Chondrocyte (in vitro differentiated cells): ENCODE results near the gene ACAT2. TPM values are rescaled to one million over a fixed set of nuclear protein-coding genes. Genes with fewer than 3 reads are reported as not detected.
"Not testable (repeated sequence)": the region's sequence is repeated elsewhere in the genome, so short reads cannot be mapped to it uniquely, and the experiment has no call there.

Source experiments
- DNase-seq: peaks from one replicate; pipeline ENCODE4 v3.0.0; 2021; ENCODE audit warnings: mixed read lengths, low spot score
- H3K27ac Mint-ChIP-seq: one replicate; pipeline ENCODE4 v1.8.0; 2021; ENCODE audit warnings: mild to moderate bottlenecking, moderate library complexity, mixed read lengths; ENCODE audit not compliant: unreplicated experiment
- H3K27me3 Mint-ChIP-seq: 2 replicates; pipeline ENCODE4 v1.8.0; 2021; ENCODE audit warnings: low read depth, mixed read lengths
- H3K36me3 Mint-ChIP-seq: 2 replicates; pipeline ENCODE4 v1.8.0; 2021; ENCODE audit warnings: low read depth, mixed read lengths
- H3K4me1 Mint-ChIP-seq: 2 replicates; pipeline ENCODE4 v1.8.0; 2021; ENCODE audit warnings: low read depth, mild to moderate bottlenecking, mixed read lengths
- H3K4me3 Mint-ChIP-seq: one replicate; pipeline ENCODE4 v1.8.0; 2021; ENCODE audit warnings: mild to moderate bottlenecking, moderate library complexity, mixed read lengths; ENCODE audit not compliant: unreplicated experiment
- H3K9me3 Mint-ChIP-seq: 2 replicates; pipeline ENCODE4 v1.8.0; 2021; ENCODE audit warnings: low read depth, mixed read lengths
- total RNA-seq: library from RNA; stranded (reverse); gene quantifications from 3 replicates; pipeline ENCODE4 v1.2.1, GENCODE V29; 2021
- TF ChIP-seq, protein P1 (sequence below): fragments of 200-600 bp; sonication (generic); IDR thresholded peaks from 2 replicates; pipeline ENCODE4 v1.5.0; 2021; ENCODE audit warnings: antibody characterized with exemption, mild to moderate bottlenecking, moderate library complexity

ACAT2 gene
- total RNA-seq, 1 donor from 2014 or later: 36.0 TPM

DNA sequence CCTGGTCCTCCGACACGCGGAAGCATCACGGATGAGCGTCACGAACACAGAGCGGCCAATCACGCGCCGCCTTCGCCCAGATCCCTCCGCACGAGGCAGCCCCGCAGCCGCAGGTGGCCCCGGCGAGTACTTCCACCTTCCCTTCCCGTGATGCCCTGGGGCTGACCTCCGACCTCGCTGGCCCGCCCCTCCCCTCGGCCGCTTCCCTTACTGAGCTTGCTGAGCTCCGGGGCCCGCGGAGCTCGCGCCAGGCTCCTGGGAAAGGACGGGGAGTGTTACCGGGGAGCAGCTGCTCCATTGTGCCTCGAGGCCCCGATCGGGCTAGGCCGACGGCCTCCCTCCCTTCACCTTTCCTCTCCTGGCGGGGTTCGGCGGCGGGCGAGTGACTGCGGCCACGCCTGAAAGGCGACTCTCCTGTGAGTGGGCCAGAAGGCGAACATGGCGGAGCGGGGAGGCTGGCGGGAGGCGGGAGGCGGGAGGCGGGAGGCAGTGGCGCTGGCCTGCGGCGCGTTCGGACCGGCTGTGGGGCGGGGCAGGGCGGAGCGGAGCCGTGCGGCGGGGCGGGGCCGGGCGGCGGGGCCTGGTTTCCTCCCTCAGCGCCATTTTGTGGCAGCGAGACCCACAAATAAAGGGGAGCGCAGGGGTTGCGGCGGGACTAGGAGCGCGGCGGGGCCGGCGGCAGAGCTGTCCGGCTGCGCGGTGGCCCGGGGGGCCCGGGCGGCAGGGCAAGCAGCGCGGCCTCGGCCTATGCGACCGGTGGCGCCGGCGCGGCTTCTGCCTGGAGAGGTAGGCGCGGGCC lies 34.7 kb upstream of the ACAT2 start, which contains the start of gene WTAP:
TSS of gene WTAP (plus strand) at position 589 of the 799 bp plus-strand sequence. CDS start 8,760 bp downstream, outside the sequence.
- H3K4me3 Mint-ChIP-seq: peak within 1 kb of the TSS; percentile 85
- TF ChIP-seq, protein P1, sequence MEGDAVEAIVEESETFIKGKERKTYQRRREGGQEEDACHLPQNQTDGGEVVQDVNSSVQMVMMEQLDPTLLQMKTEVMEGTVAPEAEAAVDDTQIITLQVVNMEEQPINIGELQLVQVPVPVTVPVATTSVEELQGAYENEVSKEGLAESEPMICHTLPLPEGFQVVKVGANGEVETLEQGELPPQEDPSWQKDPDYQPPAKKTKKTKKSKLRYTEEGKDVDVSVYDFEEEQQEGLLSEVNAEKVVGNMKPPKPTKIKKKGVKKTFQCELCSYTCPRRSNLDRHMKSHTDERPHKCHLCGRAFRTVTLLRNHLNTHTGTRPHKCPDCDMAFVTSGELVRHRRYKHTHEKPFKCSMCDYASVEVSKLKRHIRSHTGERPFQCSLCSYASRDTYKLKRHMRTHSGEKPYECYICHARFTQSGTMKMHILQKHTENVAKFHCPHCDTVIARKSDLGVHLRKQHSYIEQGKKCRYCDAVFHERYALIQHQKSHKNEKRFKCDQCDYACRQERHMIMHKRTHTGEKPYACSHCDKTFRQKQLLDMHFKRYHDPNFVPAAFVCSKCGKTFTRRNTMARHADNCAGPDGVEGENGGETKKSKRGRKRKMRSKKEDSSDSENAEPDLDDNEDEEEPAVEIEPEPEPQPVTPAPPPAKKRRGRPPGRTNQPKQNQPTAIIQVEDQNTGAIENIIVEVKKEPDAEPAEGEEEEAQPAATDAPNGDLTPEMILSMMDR: no peak
- H3K27me3 Mint-ChIP-seq: no peaks in the 10 kb centered on the region
- peak within 1 kb of the TSS; percentile 94 for H3K27ac Mint-ChIP-seq
- H3K36me3 Mint-ChIP-seq: no peaks in the 10 kb centered on the region
- H3K9me3 Mint-ChIP-seq: no peaks in the 10 kb centered on the region
- DNase-seq: peak; percentile 97
- peaks cover 39% of the 10 kb centered on the region for H3K4me1 Mint-ChIP-seq

DNA sequence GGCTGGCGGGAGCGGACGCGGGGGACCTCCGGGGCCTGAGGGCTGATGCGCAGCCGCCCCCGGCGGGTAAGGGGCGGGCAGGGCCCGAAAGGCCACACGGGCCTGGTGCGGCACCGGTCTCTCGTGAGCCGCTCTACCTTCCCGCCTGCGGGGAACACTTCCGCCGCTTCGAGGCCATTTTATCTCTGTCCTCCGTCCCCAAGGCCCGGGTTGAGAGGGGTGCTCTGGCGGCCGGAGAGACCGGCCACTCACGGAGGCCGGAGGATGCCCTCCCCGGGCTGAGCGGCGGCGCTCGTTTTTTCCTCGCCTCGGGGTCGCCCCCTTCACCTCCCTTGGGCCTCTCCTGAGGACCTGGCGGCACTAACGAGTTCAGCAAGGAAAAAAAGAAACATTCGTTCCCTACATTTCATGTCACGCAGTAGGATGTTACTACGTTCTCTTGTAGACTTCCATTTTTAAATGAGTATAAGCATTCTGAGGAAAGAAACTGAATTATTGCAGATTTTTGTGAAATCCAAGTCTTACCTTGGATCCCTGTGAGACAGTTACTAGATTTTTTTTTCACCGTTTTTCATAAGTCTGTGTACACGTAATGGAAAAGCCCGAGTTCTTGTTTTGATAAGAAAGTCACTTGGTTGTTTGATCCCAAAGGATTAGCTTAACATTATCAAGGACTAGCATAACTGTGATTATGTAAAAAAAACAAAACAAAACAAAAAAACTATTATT lies 34.0 kb upstream of the ACAT2 start:
- DNase-seq: no peak
- peaks cover 39% of the 10 kb centered on the region for H3K4me1 Mint-ChIP-seq
- H3K4me3 Mint-ChIP-seq: peak overlapping the region; percentile 84
- H3K9me3 Mint-ChIP-seq: no peaks in the 10 kb centered on the region
- no peaks in the 10 kb centered on the region for H3K36me3 Mint-ChIP-seq
- H3K27ac Mint-ChIP-seq: peak overlapping the region; percentile 94
- H3K27me3 Mint-ChIP-seq: no peaks in the 10 kb centered on the region
- TF ChIP-seq, protein P1: peak; percentile 27

DNA sequence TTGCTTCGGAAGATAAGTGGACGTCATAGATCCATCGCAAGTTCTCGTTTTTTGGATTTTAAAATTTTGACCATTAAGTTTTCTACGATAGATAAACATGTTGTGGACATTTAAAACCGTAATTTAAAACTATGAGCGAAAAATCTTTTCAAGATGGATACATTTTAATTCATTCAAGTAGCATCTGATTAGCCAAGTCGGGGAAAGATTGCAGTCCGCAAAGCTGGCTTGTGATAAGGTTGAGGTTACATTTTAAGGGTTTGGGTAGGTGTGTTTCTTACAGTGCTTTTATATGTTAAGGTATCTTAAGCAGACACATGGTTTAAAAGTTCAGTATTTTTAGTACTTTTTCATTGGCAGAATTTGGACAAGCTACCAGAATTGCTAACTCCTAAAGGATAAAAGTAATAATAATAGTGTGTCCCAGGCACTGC lies 33.3 kb upstream of the ACAT2 start:
- H3K27ac Mint-ChIP-seq: peak overlapping the region; percentile 94
- H3K4me3 Mint-ChIP-seq: peak overlapping the region; percentile 84
- peaks cover 39% of the 10 kb centered on the region for H3K4me1 Mint-ChIP-seq
- no peaks in the 10 kb centered on the region for H3K36me3 Mint-ChIP-seq
- no peak for DNase-seq
- no peaks in the 10 kb centered on the region for H3K27me3 Mint-ChIP-seq
- H3K9me3 Mint-ChIP-seq: no peaks in the 10 kb centered on the region
- TF ChIP-seq, protein P1: no peak

DNA sequence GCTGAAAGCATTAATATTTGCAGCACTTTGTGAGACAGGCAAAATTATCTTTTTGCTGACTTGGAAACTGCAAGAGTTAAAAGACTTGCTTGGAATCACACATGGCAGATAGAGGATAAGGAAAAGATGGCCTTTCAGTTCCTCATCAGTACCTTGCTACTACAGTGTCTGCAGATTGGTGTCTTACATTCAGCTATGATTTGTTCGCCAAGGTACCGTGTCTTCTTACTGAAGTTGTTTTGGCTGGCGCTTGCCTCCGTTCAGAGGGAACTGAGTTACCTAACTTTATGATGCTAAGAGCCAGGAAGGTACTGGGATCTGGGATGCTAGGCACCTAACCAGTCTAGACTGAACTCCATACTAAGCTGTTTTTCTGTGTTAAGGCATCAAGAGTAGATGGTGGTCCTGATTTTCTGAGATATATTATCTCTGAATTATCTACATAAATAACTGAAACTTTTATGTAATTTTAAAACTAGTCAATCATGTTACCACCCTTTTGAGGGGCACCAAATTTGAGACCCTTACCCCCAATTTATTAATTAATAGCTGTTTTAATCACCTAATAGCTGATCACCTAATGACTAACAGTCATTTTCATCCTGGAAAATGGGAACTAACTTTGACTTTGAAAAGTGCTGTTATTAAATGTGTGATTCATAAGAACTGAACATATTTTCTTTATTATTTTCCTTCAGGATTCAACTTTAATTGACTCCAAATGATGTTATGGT lies 32.1 kb upstream of the ACAT2 start:
- peaks cover 39% of the 10 kb centered on the region for H3K4me1 Mint-ChIP-seq
- H3K36me3 Mint-ChIP-seq: no peaks in the 10 kb centered on the region
- peak overlapping the region; percentile 84 for H3K4me3 Mint-ChIP-seq
- no peak for DNase-seq
- TF ChIP-seq, protein P1: no peak
- no peaks in the 10 kb centered on the region for H3K27me3 Mint-ChIP-seq
- H3K27ac Mint-ChIP-seq: peak overlapping the region; percentile 86
- H3K9me3 Mint-ChIP-seq: no peaks in the 10 kb centered on the region

DNA sequence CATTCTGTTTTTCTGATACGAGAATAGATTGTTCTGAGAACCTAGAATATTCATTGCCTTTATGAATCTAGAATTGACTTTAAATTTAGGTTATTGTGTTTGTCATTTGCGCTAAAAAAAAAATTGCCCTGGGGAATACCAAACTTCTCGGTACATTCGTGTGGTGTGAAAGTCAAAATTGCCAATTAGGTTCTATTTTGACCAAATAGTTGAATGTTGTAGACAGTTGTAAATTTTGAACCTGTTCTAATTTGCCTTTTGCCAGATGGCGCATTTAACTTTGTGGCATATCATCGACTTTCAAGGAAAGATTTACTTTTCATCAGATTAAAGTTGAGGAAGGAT lies 31.5 kb upstream of the ACAT2 start:
- no peak overlapping the region for H3K4me3 Mint-ChIP-seq
- H3K4me1 Mint-ChIP-seq: peaks cover 39% of the 10 kb centered on the region

DNA sequence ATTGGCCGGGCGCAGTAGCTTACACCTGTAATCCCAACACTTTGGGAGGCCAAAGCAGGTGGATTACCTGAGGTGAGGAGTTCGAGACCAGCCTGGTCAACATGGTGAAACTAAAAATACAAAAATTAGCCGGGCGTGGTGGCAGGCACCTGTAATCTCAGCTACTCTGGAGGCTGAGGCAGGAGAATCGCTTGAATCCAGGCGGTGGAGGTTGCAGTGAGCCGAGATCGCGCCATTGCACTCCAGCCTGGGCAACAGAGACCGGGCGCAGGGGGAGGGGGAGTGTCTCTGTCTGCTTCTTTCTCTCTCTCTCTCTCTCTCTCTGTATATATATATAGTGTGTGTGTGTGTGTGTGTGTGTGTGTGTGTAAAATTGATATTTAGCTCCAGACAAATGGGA lies 29.3 kb upstream of the ACAT2 start:
- not testable (repeated sequence) for H3K27ac Mint-ChIP-seq, H3K36me3 Mint-ChIP-seq, H3K27me3 Mint-ChIP-seq, DNase-seq, H3K4me3 Mint-ChIP-seq, H3K9me3 Mint-ChIP-seq
- peaks cover 31% of the 10 kb centered on the region for H3K4me1 Mint-ChIP-seq

More for the DNA sequence above, 31.5 kb upstream of the ACAT2 start:
- H3K27me3 Mint-ChIP-seq: no peaks in the 10 kb centered on the region
- H3K36me3 Mint-ChIP-seq: no peaks in the 10 kb centered on the region
- no peak for DNase-seq
- H3K9me3 Mint-ChIP-seq: no peaks in the 10 kb centered on the region
- H3K27ac Mint-ChIP-seq: peak overlapping the region; percentile 41
- TF ChIP-seq, protein P1: no peak

DNA sequence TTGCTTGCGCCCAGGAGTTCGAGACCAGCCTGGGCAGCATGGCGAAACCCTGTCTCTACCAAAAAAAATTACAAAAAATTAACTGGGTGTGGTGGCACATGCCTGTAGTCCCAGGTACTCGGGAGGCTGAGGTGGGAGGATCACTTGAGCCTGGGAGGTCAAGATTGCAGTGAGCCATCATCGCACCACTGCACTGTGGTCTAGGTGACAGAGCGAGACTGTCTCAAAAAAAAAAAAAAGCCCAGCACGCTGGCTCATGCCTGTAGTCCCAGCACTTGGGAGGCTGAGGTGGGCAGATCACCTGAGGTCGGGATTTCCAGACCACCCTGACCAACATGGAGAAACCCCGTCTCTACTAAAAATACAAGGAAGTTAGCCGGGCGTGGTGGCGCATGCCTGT lies 28.4 kb upstream of the ACAT2 start:
- peaks cover 34% of the 10 kb centered on the region for H3K4me1 Mint-ChIP-seq
- DNase-seq, H3K36me3 Mint-ChIP-seq, H3K4me3 Mint-ChIP-seq, H3K9me3 Mint-ChIP-seq, H3K27me3 Mint-ChIP-seq: not testable (repeated sequence)
- H3K27ac Mint-ChIP-seq: peak overlapping the region; percentile 27
